SJCRH30 (cell line): ENCODE data around the gene PDE3A. TPM values are rescaled to one million over a fixed set of nuclear protein-coding genes. Genes with fewer than 3 reads are reported as not detected.

ENCODE experiments used
- DNase-seq, 2 experiments: peaks; one replicate each; pipeline ENCODE4 v3.0.0-alpha.2; 2015 to 2020
- H3K27ac ChIP-seq: fragments of 250-450 bp; sonication (Bioruptor Pico); 2 replicates; pipeline ENCODE4 v1.5.1; 2020; ENCODE audit warnings: mild to moderate bottlenecking, moderate library complexity
- H3K27me3 ChIP-seq: fragments of 250-450 bp; sonication (Bioruptor Pico); 2 replicates; pipeline ENCODE4 v1.5.1; 2020; ENCODE audit warnings: mild to moderate bottlenecking, moderate library complexity
- H3K36me3 ChIP-seq: fragments of 250-450 bp; sonication (Bioruptor Pico); 2 replicates; pipeline ENCODE4 v1.5.1; 2020; ENCODE audit warnings: mild to moderate bottlenecking, moderate library complexity
- H3K4me1 ChIP-seq: fragments of 250-450 bp; sonication (Bioruptor Pico); 2 replicates; pipeline ENCODE4 v1.5.1; 2020; ENCODE audit warnings: mild to moderate bottlenecking, moderate library complexity
- H3K4me3 ChIP-seq: fragments of 250-450 bp; sonication (Bioruptor Pico); 2 replicates; pipeline ENCODE4 v1.5.1; 2020; ENCODE audit warnings: mild to moderate bottlenecking, moderate library complexity
- H3K9me3 ChIP-seq: fragments of 250-450 bp; sonication (Bioruptor Pico); replicated peaks from 2 replicates; pipeline ENCODE4 v1.5.1; 2020; ENCODE audit warnings: mild to moderate bottlenecking, moderate library complexity
- total RNA-seq: library from RNA; depleted of rRNA; stranded (reverse); fragments of >200 nt; shearing (Covaris generic); gene quantifications from 2 replicates; pipeline ENCODE4 v1.2.3, GENCODE V29; 2014

Gene PDE3A
- total RNA-seq, 1 experiment from 2014 or later = 4.0 TPM

DNA sequence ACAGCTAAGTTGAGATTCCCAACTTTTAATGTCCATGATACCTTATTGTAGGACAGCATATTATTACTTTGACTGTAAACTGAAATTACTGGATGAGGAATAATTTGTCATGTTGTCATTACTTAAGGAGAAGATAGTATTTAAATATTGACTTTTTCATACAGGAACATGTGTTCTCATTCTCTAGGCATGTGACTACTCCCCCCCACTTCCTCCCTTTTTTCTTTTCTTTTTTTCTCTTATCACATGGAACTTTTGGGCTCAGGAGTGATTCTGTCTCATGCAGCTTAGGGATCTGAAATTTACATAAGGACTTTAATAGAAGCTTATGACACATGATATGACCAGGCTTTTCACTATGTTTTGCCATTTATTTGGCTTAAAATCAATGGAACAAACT is 199.1 kb downstream of the PDE3A start:
- H3K4me1 ChIP-seq = peaks cover 11% of the 10 kb centered on the region
- H3K36me3 ChIP-seq = no peaks in the 10 kb centered on the region
- H3K27me3 ChIP-seq = no peaks in the 10 kb centered on the region
- no peaks in the 10 kb centered on the region for H3K9me3 ChIP-seq
- H3K27ac ChIP-seq = no peak overlapping the region
- DNase-seq = no peak
- no peak overlapping the region for H3K4me3 ChIP-seq

DNA sequence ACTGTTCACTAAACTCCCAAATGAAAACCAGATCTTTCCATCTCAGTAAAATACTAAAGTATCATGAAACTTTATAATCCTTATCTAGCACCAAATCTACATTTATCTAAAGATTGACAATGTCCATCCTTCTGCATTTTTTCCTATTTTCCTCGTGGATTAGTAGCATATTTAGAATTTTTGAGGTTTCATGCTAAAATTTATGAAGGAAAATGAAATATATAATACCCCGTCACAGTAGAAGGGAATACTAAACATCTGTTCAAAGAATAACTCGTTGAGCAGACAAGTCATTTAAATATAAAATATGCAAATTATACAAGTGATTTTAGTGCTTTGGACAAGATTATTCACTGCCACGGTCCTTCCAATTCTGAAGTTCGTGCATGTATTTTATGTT is 204.1 kb downstream of the PDE3A start:
- H3K9me3 ChIP-seq = no peaks in the 10 kb centered on the region
- H3K4me3 ChIP-seq = no peak overlapping the region
- no peaks in the 10 kb centered on the region for H3K27me3 ChIP-seq
- H3K36me3 ChIP-seq = no peaks in the 10 kb centered on the region
- peaks cover 16% of the 10 kb centered on the region for H3K4me1 ChIP-seq
- DNase-seq = peak in 1 of 2 experiments; percentile 10
- H3K27ac ChIP-seq = peak overlapping the region; percentile 65

DNA sequence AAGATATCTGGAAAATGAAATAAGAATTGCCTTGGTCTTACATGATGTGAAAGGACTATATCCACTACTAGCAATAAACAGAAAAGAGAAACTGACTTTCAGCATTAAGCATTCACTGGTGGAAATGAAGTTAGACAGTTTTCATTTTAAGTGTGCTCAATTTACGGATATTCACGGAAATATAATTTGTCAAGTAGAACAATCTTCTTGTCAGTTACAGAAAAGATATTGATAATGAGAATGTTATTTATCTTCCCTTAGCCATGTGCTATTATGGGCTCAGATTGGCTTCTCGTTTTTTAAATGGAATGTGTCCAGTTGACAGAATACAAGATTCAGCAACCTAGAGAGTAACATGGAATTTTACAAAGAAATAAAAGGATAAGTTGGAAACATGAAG is 208.2 kb downstream of the PDE3A start:
- H3K27ac ChIP-seq = no peak overlapping the region
- DNase-seq = no peak
- no peaks in the 10 kb centered on the region for H3K36me3 ChIP-seq
- no peaks in the 10 kb centered on the region for H3K27me3 ChIP-seq
- H3K4me3 ChIP-seq = no peak overlapping the region
- H3K9me3 ChIP-seq = no peaks in the 10 kb centered on the region
- peaks cover 14% of the 10 kb centered on the region for H3K4me1 ChIP-seq

DNA sequence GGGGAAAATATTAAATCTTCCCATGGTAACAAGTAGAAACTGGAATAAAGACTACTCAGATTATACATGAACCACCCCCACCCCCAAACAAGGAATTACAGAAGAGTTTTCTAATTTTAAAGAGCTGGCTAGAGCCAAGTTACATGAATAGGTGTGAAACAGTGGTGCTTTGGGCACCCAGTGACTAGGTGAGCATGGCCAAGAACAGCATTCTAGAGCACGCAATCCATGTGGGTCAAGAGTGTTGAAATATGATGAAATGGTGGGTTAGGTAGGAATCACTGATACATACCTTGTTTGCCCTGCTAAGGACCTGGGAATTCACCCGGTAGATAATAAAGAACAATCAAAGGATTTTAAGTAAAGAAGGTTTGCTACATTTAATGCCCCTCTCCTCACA is 208.7 kb downstream of the PDE3A start:
- Histone ChIP-seq H3K27me3 (no peaks in the 10 kb centered on the region), H3K36me3 (no peaks in the 10 kb centered on the region), H3K9me3 (no peaks in the 10 kb centered on the region), H3K4me3 (no peak overlapping the region), H3K27ac (no peak overlapping the region), H3K4me1 (peaks cover 8% of the 10 kb centered on the region)
- no peak for DNase-seq

DNA sequence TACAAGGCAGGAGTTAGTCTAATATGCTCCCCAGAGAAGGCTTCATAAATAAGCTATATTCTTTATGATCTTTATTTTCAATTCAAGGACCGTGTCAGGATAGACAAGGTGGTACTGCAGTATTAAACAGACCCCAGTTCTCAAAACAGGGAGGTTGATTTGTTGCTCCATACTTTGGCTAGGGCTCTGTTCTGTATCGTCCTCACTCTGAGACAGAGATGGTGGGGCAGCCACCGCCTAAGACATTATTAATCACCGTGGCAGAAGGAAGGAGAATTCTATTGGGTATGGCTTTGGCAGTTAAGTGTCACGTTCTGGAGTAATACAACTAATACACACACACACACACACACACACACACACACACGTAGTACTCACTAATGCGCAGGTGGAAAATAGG is 209.8 kb downstream of the PDE3A start:
- no peaks in the 10 kb centered on the region for H3K36me3 ChIP-seq
- H3K27me3 ChIP-seq = no peaks in the 10 kb centered on the region
- no peak overlapping the region for H3K4me3 ChIP-seq
- H3K4me1 ChIP-seq = no peaks in the 10 kb centered on the region
- no peak for DNase-seq
- no peaks in the 10 kb centered on the region for H3K9me3 ChIP-seq
- H3K27ac ChIP-seq = no peak overlapping the region

DNA sequence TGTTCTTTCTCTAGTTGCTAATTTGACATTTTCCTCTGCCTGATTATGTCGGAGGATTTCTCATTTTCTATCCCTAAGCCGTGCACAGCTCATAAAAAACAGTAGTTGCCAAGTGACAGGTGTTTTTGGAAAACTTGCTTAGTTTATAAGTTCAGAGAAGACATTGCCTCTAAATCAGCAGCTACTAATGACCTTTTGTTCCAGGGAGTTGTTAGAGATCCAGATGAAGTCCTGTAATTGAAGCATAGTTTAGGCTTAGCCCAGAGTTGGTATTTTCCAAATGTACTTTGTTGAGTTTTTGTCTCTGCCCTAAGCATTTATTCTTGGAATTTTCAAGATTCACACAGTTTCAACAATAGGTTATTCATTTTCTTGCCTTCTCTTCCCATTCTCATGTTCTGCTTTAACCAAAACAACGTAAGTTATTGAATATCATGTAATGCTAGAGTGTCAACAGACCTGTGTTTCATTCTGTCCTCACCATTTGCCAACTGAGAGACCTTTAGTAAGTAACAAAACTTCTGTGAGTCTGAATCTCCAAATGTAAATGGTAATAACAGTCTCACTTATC is 216.8 kb downstream of the PDE3A start:
- H3K4me1 ChIP-seq = peaks cover 7% of the 10 kb centered on the region; the same call in 1 of the 2 replicates
- H3K27ac ChIP-seq = no peak overlapping the region
- H3K9me3 ChIP-seq = no peaks in the 10 kb centered on the region
- no peak overlapping the region for H3K4me3 ChIP-seq
- no peaks in the 10 kb centered on the region for H3K36me3 ChIP-seq
- no peak for DNase-seq
- no peaks in the 10 kb centered on the region for H3K27me3 ChIP-seq

DNA sequence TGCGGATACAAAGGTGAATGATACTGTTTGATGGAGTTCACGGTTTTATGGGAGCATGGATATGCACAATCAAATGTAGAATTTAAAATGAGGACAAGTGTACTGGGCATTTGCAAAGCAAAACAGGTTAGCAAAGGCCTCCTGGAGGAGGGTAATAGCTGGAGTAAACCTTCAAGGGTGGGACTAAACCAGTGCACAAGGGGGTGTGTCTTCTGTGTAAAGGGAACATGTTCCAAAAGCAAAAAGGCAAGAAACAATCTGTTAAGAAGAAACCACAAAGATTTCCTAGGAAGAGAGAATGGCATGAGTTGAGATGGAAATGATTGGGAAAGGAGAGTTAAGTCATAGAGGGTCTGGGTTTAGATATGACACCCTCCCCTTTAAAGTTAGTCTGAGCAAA is 217.6 kb downstream of the PDE3A start:
- no peak overlapping the region for H3K4me3 ChIP-seq
- no peak overlapping the region for H3K27ac ChIP-seq
- H3K9me3 ChIP-seq = no peaks in the 10 kb centered on the region
- peaks cover 7% of the 10 kb centered on the region; the same call in 1 of the 2 replicates for H3K4me1 ChIP-seq
- no peaks in the 10 kb centered on the region for H3K27me3 ChIP-seq
- DNase-seq = no peak
- H3K36me3 ChIP-seq = no peaks in the 10 kb centered on the region

DNA sequence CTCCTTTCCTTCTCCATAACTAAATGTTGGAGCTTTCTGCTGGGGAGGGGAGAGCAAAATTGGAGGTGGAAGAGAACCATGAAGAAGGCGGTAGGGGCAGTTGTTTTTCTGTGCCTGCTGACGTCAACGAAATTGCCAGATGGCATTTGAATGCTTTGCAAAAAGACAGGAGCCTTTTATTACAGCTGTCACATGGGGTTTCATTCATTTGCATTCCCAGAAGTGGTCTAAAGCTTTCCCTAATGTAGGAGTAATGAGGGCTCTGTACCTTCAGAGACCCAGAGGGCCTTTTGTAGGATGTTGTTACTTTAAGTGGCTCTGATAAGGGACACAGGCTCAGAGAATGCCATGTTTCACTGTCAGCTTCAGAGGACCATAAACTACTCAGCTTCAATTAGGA is 219.7 kb downstream of the PDE3A start:
- Histone ChIP-seq H3K36me3 (no peaks in the 10 kb centered on the region), H3K27me3 (no peaks in the 10 kb centered on the region), H3K9me3 (no peaks in the 10 kb centered on the region), H3K27ac (peak overlapping the region; percentile 47), H3K4me1 (peaks cover 7% of the 10 kb centered on the region; the same call in 1 of the 2 replicates), H3K4me3 (no peak overlapping the region)
- DNase-seq = peak; percentile 27 to 58

DNA sequence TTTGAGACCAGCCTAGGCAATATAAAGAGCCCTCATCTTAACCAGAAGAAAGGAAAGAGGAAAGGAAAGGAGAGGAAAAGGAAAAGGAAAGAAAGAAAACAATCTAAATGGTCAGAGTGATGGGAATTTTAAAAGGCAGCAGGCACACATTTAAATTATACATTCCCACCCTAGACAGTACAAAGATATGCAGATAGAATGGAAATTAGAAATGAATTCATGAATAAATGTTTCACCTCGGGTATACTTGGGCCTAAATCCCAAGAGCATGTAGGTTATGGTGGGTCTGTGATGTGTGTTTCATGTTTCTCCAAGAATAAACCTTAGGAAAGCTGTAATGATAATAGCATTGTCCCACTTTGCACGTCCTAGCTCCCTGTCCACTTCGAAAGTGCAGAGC is 222.2 kb downstream of the PDE3A start:
- Histone ChIP-seq H3K4me1 (peaks cover 7% of the 10 kb centered on the region; the same call in 1 of the 2 replicates), H3K4me3 (no peak overlapping the region), H3K36me3 (no peaks in the 10 kb centered on the region), H3K27me3 (no peaks in the 10 kb centered on the region), H3K9me3 (no peaks in the 10 kb centered on the region), H3K27ac (no peak overlapping the region)
- no peak for DNase-seq

DNA sequence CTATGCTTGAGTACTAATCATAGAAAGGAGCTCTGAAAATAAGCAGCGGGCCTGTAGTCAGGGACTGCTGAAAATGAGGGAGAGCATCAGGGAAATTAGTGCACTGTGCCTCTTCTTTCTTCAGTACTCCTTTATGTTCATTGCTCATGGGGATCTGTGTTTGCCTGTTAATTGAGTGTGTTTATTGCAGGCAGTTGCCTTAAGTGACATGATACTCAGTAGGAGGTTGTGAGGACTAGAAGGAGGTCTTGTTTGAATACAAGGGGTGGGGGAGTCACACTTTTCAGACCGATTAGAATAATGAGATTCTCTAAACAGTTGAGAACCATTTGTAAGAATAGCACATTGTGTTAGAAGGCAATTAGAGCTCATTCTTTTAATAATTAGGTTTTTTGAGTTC is 224.2 kb downstream of the PDE3A start:
- no peak overlapping the region for H3K27ac ChIP-seq
- H3K27me3 ChIP-seq = no peaks in the 10 kb centered on the region
- H3K4me1 ChIP-seq = peaks cover 7% of the 10 kb centered on the region; the same call in 1 of the 2 replicates
- no peak overlapping the region for H3K4me3 ChIP-seq
- no peaks in the 10 kb centered on the region for H3K9me3 ChIP-seq
- DNase-seq = no peak
- H3K36me3 ChIP-seq = no peaks in the 10 kb centered on the region

DNA sequence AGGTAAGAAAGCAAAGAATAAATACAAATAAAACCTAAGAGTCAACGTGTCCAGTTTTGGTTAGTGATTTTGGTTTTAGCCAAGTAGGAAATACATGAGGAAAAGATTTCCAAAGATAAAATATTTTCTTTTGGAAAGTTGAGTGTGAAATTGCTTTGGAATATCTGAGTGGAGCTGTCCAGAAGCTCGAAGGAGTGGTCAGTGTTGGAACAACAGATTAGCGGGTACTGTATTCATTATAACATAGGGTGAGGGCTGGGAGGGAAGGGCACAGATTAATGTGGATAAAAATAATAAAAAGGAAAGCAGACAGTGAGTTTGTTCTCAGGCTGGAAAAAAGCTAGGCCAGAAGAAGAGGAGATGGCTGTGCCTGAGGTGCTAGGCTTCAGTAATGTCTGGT is 225.3 kb downstream of the PDE3A start:
- H3K4me1 ChIP-seq = no peaks in the 10 kb centered on the region
- no peak overlapping the region for H3K27ac ChIP-seq
- no peaks in the 10 kb centered on the region for H3K36me3 ChIP-seq
- H3K27me3 ChIP-seq = no peaks in the 10 kb centered on the region
- H3K9me3 ChIP-seq = no peaks in the 10 kb centered on the region
- no peak overlapping the region for H3K4me3 ChIP-seq
- no peak for DNase-seq

DNA sequence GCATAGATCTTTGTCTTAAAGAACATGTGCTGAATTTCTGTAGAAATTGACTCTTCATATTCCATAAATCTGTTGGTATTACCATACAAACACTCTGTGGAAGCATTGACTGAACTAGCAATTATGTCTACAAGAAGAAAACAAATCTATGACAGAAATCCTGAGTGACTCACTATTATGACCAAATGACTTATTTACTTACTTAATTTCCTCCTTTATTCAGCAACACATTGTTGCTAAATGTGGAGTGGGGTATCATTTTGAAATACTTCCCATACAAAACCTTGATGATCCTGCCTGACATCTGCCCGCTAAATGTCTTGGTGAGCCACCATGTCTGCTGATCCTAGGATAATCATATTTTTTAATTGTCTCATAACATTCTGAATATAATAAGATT is 227.7 kb downstream of the PDE3A start:
- Histone ChIP-seq H3K4me3 (no peak overlapping the region), H3K27me3 (no peaks in the 10 kb centered on the region), H3K4me1 (no peaks in the 10 kb centered on the region), H3K9me3 (no peaks in the 10 kb centered on the region), H3K27ac (no peak overlapping the region), H3K36me3 (no peaks in the 10 kb centered on the region)
- no peak for DNase-seq

DNA sequence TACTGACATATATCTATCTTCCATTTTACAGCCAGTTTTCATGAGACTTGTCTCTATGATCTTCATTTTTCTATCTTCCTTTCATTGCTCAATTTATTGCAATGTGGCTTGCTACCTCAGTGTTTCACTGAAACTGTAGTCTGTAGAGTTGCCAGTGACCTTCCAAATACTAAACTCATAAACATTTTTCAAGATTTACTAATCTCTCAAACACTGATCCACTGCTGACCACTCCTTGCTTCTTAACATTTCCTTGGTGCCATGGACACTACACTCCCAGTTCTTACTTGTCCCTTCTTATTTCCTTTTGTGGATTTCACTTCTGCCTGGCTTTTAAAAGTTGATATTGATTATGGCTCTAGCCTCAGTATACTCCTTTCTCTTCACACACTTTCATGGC is 231.4 kb downstream of the PDE3A start:
- no peaks in the 10 kb centered on the region for H3K27me3 ChIP-seq
- no peak for DNase-seq
- H3K4me1 ChIP-seq = no peaks in the 10 kb centered on the region
- no peaks in the 10 kb centered on the region for H3K36me3 ChIP-seq
- no peaks in the 10 kb centered on the region for H3K9me3 ChIP-seq
- H3K4me3 ChIP-seq = no peak overlapping the region
- H3K27ac ChIP-seq = no peak overlapping the region

DNA sequence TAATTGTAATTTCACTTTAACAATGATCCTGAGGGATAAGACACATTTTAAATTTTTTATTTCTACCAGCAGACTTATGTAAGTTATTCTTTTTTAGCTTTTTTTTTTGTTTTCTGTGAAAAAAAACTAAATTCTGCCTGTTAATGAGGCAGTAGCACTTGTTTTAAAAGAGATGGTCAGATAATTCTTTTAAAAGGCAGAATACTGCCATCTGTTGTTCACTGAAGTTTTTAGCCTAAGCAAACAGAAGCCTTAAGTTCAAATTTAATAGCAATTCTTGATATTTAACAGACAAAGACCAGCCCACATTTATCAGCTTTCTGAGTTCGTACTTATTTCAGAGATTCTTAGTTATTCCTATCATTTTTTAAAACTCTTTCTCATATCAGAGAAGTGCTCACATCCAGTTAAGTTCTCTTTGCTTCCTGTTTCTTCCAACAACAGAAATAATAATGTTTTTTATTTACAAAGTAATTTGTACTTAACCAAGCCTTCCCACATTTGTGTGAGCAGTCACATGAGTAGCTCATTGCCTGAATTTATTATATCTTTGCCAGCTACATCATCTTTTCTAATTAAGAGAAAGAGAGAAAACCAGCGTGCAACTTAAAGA is 233.4 kb downstream of the PDE3A start:
- no peak overlapping the region for H3K4me3 ChIP-seq
- no peaks in the 10 kb centered on the region for H3K36me3 ChIP-seq
- no peaks in the 10 kb centered on the region for H3K27me3 ChIP-seq
- H3K9me3 ChIP-seq = no peaks in the 10 kb centered on the region
- H3K27ac ChIP-seq = no peak overlapping the region
- no peaks in the 10 kb centered on the region for H3K4me1 ChIP-seq
- DNase-seq = peak in 1 of 2 experiments; percentile 38

DNA sequence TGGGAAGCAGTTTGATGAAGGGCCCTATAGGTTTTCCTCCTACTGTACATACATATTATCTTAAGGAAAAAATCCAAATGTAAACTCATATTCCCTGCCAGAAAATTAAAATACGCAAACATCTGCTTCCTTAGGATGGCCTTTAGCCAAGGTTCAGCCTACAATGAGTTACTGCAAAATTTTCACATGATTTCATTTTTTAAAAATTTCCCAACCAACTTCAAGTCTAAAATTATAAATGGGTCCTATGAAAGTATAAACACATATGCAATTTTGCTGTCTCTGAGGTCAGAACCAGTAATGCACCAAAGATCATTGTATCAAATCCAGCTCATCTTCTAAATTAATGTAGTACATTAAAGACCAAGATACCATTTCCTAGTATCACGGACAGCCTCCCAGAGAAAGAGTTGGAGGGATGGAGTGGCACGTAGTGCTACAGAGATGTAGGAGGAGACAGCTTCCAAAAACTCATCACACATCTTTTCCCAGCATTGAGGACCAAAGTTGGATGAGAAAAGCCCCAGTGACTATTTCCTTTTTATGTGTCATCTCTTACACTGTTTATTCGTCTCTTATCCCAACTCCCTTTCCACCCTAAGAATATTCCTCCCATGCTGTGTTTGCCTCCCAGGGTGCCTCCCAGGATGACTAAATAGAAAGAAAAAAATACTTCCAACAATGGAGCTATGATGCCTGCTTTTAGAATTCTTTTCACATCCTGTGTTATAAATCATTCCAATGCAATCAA is 234.5 kb downstream of the PDE3A start:
- no peak for DNase-seq
- no peak overlapping the region for H3K27ac ChIP-seq
- no peak overlapping the region for H3K4me3 ChIP-seq

More for the DNA sequence above, 234.5 kb downstream of the PDE3A start:
- H3K9me3 ChIP-seq = no peaks in the 10 kb centered on the region
- H3K27me3 ChIP-seq = no peaks in the 10 kb centered on the region
- no peaks in the 10 kb centered on the region for H3K36me3 ChIP-seq
- H3K4me1 ChIP-seq = no peaks in the 10 kb centered on the region
